ENCODE measurements around the gene UGT1A10. TPM values are rescaled to one million over a fixed set of nuclear protein-coding genes. Genes with fewer than 3 reads are reported as not detected.

UGT1A10 gene
- total RNA-seq, 1 experiment from 2014 or later: not detected

DNA sequence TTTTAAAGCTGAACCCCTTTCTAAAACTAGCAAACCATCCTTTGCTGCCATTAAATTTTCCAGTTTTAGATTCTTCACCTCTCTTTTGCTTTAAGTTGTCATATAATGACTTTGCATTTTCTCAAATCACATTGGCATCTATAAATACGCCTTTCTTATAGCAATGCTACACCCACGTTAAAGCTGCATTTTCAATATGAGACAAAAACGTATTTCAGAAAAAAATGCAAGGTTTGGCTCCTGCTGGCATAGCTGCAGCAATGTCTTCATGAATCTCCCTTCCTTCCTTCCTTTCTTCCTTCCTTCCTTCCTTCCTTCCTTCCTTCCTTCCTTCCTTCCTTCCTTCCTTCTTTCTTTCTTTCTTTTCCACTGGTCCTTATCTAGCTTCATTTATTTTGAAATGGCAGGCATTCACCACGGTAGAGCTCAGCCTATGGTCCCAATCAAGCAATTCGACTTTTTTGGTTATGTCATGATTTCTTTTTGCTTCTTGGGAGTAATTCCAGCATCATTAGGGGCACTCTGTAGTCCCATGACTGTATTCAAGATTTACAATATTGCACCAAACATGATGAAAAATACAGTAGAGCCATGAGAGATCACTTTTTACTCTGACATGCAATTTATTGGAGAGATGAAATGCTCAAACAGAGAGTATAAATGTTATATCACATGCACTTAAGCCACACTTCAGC lies 8.8 kb upstream of the UGT1A10 start:
- no peak overlapping the region for H2BK120ac ChIP-seq (ENCODE audit: low read depth, low read length, poor library complexity, severe bottlenecking)
- no peaks in the 10 kb centered on the region for H3K36me3 Mint-ChIP-seq (ENCODE audit: insufficient read depth in 1 of 3, low read depth in 3 of 3)
- no peak overlapping the region for H2BK15ac ChIP-seq (ENCODE audit: low read depth, low read length)
- no peak overlapping the region for H2BK5ac ChIP-seq (ENCODE audit: insufficient read length, low read length)
- no peak overlapping the region for H4K5ac ChIP-seq (ENCODE audit: insufficient read length, low read depth, low read length)
- H3K27ac ChIP-seq (ENCODE audit: insufficient read length, low read depth, low read length): no peak overlapping the region
- no peak overlapping the region for H3K14ac ChIP-seq (ENCODE audit: insufficient read depth, low read length)
- no peaks in the 10 kb centered on the region for H3K27me3 ChIP-seq (ENCODE audit: insufficient read depth, low read length)
- no peak for TF ChIP-seq CTCF (conservative IDR thresholded peaks at IDR 0.05)
- H3K79me2 ChIP-seq (ENCODE audit: insufficient read depth, low read length): no peaks in the 10 kb centered on the region
- no peak overlapping the region for H2AK5ac ChIP-seq (ENCODE audit: insufficient read length, low read length)
- H3K79me1 ChIP-seq (ENCODE audit: insufficient read depth, low read depth, low read length, poor library complexity, severe bottlenecking): no peaks in the 10 kb centered on the region
- H3K4me3 Mint-ChIP-seq: no peak overlapping the region
- no peak overlapping the region for H3K27ac Mint-ChIP-seq
- no CpG with 5 or more reads among the region's 5 CpGs for WGBS (ENCODE audit: extremely low coverage, insufficient read length, low lambda C conversion rate)
- no peak overlapping the region for H3K56ac ChIP-seq (ENCODE audit: insufficient read length, low read depth, low read length)
- no peak overlapping the region for H3T11ph ChIP-seq (ENCODE audit: low read length)
- no peak for DNase-seq
- H4K8ac ChIP-seq (replicated peaks; ENCODE audit: insufficient read length, low read depth, low read length): no peak overlapping the region
- no peak overlapping the region for H2BK12ac ChIP-seq (ENCODE audit: insufficient read length, low read depth, low read length)
- H3K4ac ChIP-seq (ENCODE audit: low read depth, low read length): no peak overlapping the region
- H2BK20ac ChIP-seq (ENCODE audit: low read depth, low read length, poor library complexity, severe bottlenecking): no peak overlapping the region
- H3K9me3 Mint-ChIP-seq: peaks cover 8 to 25% of the 10 kb centered on the region in 2 experiments
- no peak overlapping the region for H3K9ac ChIP-seq (ENCODE audit: extremely low read depth, insufficient read length, low read length)
- H3K27me3 Mint-ChIP-seq (ENCODE audit: low read depth): peaks cover 27% of the 10 kb centered on the region
- H3K23ac ChIP-seq (ENCODE audit: insufficient read length, low read depth, low read length): no peak overlapping the region
- H3K9me3 ChIP-seq (ENCODE audit: control insufficient read depth, low read depth, low read length): no peaks in the 10 kb centered on the region
- no peak overlapping the region for H4K91ac ChIP-seq (ENCODE audit: insufficient read length, low read depth, low read length)
- no peaks in the 10 kb centered on the region for H3K4me1 ChIP-seq (ENCODE audit: insufficient read depth, low read length)
- H3K4me1 Mint-ChIP-seq: no peaks in the 10 kb centered on the region
- H3K4me2 ChIP-seq (ENCODE audit: insufficient read depth, insufficient read length, low read length): no peak overlapping the region
- no peak overlapping the region for H3K18ac ChIP-seq (ENCODE audit: insufficient read length, low read depth, low read length)
- no peaks in the 10 kb centered on the region for H3K23me2 ChIP-seq (ENCODE audit: insufficient read length, low read depth, low read length, poor library complexity, severe bottlenecking)
- H4K20me1 ChIP-seq (ENCODE audit: control insufficient read depth, insufficient read depth, insufficient read length): no peaks in the 10 kb centered on the region
- H2AFZ ChIP-seq (ENCODE audit: low read length): no peak overlapping the region
